Stomach (tissue), 4 donors: ENCODE results near the gene EIF3K.
A peak's percentile ranks its signal among the peaks of the same experiment; 100 is the strongest.

Source experiments
- CTCF ChIP-seq, 7 experiments: fragments of 450-650 bp in 4 of 7; fragments of 200-600 bp in 3 of 7; sonication (generic) in 3 of 7; IDR thresholded peaks; one replicate each; pipeline ENCODE4 v1.5.1; 2016 to 2019; ENCODE audit warnings: antibody characterized with exemption in 7 of 7, control low read depth in 2 of 7, mild to moderate bottlenecking in 1 of 7
- POLR2A ChIP-seq, 4 donors: fragments of 450-650 bp; IDR thresholded peaks; one replicate each; pipeline ENCODE4 v1.6.1; 2016; ENCODE audit warnings: antibody characterized with exemption in 4 of 4, control low read depth in 2 of 4, mild to moderate bottlenecking in 1 of 4, moderate library complexity in 1 of 4
- POLR2AphosphoS5 ChIP-seq, 3 donors: sonication (generic); formaldehyde crosslinking; IDR thresholded peaks; one replicate each; pipeline ENCODE4 v1.6.1; 2016; ENCODE audit warnings: antibody characterized with exemption in 3 of 3

DNA sequence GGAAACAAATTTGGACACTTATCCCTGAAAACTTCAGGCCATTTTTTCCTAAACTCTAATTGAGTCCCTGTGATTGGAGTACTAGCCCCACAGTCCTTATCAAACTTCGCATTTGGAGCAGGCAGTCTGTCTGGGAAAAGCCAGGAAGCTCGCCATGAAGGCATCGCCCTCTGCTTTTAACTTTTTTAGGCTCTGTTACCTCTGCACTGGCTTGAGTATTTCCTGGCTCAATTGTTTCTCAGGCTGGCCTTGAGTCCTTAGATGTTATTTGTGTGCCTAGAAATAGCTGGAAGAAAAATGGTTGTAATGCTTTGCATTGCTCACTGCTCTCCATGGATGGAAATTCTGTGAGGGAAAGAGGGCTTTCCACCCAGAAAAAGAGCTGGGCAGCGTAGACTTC lies 52.7 kb downstream of the EIF3K start:
- TF ChIP-seq CTCF (IDR thresholded peaks at IDR 0.05) (no peak), POLR2A (IDR thresholded peaks at IDR 0.05) (no peak), POLR2AphosphoS5 (IDR thresholded peaks at IDR 0.05) (peak in 1 of 3 donors; percentile 2)
